ENCODE measurements around the gene RTN4.

The RTN4 gene

GRCh38 chr2:55013936-55014335 is 36.3 kb downstream of the RTN4 start:
- no peaks in the 10 kb centered on the region for H3K9me3 ChIP-seq (ENCODE audit: insufficient read depth, low read depth, low read length)
- no peak overlapping the region for H3K9ac ChIP-seq (ENCODE audit: low read depth, low read length)
- peaks cover 39% of the 10 kb centered on the region for H3K4me1 ChIP-seq (ENCODE audit: insufficient read depth, low read length)
- no peak overlapping the region for H3K27ac ChIP-seq (ENCODE audit: low read length)
- H3K4me3 ChIP-seq (ENCODE audit: low read length), result no peak overlapping the region
- H3K36me3 ChIP-seq (ENCODE audit: insufficient read depth, low read depth, low read length), result peaks cover 9% of the 10 kb centered on the region; the same call in 1 of the 2 replicates
- no peaks in the 10 kb centered on the region for H3K27me3 ChIP-seq (ENCODE audit: insufficient read depth, low read length)

DNA sequence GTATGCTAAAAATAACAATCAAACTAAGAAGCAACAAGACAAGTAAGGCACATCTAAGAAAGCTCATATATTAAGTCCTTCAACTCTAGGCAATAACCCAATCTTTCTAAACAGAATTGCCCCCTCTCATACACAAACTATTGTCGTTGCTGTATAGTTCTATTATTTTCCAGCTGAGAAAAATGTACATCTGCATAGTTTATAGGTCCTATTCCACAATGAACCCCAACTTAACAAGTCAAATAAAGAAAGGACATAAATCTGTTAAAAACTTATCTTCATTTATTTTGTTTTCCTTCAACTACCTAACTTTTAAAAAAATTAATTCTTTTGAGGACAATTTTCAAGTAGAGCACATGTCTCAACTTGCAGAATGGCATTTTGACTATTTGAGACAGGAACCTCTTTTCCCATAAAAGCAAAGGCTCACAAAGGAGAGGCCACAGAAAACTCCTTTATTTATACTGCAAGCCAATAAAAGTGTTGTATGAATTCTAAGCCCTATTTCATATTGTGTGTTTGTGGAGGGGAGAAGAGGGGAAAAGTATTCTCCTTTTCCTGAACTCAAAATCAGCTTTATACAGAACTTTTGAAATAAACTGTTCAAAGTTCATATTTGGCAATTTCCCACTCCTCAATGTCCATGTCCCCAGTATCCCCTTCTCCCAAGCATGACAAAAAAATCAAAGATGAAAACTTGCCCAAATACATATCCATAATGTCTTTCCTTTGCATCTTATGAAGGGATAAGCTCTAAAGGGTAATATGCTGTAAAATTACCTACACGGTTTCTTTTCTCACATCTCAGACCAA is 37.4 kb downstream of the RTN4 start:
- Histone ChIP-seq H3K27ac (ENCODE audit: low read length) (no peak overlapping the region), H3K4me1 (ENCODE audit: insufficient read depth, low read length) (peaks cover 36% of the 10 kb centered on the region)

GRCh38 chr2:55011831-55012671 is 38.2 kb downstream of the RTN4 start:
- no peaks in the 10 kb centered on the region for H3K9me3 ChIP-seq (ENCODE audit: insufficient read depth, low read depth, low read length)
- H3K27me3 ChIP-seq (ENCODE audit: insufficient read depth, low read length), result no peaks in the 10 kb centered on the region
- no peak overlapping the region for H3K27ac ChIP-seq (ENCODE audit: low read length)
- H3K36me3 ChIP-seq (ENCODE audit: insufficient read depth, low read depth, low read length), result no peaks in the 10 kb centered on the region
- no peak overlapping the region for H3K4me3 ChIP-seq (ENCODE audit: low read length)
- no peak overlapping the region for H3K9ac ChIP-seq (ENCODE audit: low read depth, low read length)
- peaks cover 41% of the 10 kb centered on the region for H3K4me1 ChIP-seq (ENCODE audit: insufficient read depth, low read length)

More for the DNA sequence above, 37.4 kb downstream of the RTN4 start:
- Histone ChIP-seq H3K9ac (ENCODE audit: low read depth, low read length) (no peak overlapping the region), H3K27me3 (ENCODE audit: insufficient read depth, low read length) (no peaks in the 10 kb centered on the region), H3K4me3 (ENCODE audit: low read length) (no peak overlapping the region), H3K36me3 (ENCODE audit: insufficient read depth, low read depth, low read length) (peaks cover 6% of the 10 kb centered on the region; the same call in 1 of the 2 replicates), H3K9me3 (ENCODE audit: insufficient read depth, low read depth, low read length) (no peaks in the 10 kb centered on the region)

DNA sequence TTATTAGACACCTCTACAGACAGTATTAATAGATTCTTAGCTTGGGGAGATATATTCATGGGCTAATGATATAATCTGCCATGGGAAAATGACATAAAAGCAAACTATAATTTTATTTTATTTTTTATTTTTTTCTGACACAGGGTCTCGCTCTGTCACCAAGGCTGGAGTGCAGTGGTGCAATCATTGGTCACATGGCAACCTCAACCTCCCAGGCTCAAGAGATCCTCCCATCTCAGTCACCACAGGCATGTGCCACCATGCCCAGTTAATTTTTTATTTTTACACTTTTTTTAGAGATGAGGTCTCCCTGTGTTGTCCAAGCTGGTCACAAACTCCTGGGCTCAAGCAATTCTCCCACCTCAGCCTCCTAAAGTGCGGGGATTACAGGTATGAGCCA is 39.3 kb downstream of the RTN4 start:
- Histone ChIP-seq H3K9me3 (ENCODE audit: insufficient read depth, low read depth, low read length) (no peaks in the 10 kb centered on the region), H3K4me3 (ENCODE audit: low read length) (no peak overlapping the region), H3K9ac (ENCODE audit: low read depth, low read length) (no peak overlapping the region), H3K4me1 (ENCODE audit: insufficient read depth, low read length) (peaks cover 42% of the 10 kb centered on the region), H3K27me3 (ENCODE audit: insufficient read depth, low read length) (no peaks in the 10 kb centered on the region), H3K36me3 (ENCODE audit: insufficient read depth, low read depth, low read length) (no peaks in the 10 kb centered on the region), H3K27ac (ENCODE audit: low read length) (no peak overlapping the region)

DNA sequence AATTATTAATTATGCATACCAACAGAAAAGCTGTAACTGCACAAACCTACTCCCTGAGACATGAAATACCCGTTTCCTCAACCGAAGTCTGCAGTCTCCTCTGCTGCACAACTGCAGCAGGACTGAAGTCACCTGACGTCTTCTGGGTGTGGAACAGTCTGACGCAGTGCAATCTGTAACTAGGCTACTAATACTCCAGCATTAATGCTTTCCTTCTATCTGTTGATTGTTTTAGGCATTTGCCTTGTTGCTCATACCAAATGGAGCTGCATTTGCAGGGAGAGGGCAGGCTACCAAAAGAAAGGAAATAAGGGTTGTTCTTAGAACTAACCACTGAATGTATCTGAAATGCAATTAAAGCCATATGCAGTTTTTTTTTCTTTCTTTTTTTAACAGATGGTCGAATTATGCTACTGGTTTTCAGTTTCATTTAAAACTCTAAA is 40.1 kb downstream of the RTN4 start:
- no peaks in the 10 kb centered on the region for H3K9me3 ChIP-seq (ENCODE audit: insufficient read depth, low read depth, low read length)
- H3K27me3 ChIP-seq (ENCODE audit: insufficient read depth, low read length), result no peaks in the 10 kb centered on the region
- no peaks in the 10 kb centered on the region for H3K36me3 ChIP-seq (ENCODE audit: insufficient read depth, low read depth, low read length)
- H3K27ac ChIP-seq (ENCODE audit: low read length), result no peak overlapping the region
- peaks cover 42% of the 10 kb centered on the region for H3K4me1 ChIP-seq (ENCODE audit: insufficient read depth, low read length)
- no peak overlapping the region for H3K9ac ChIP-seq (ENCODE audit: low read depth, low read length)
- H3K4me3 ChIP-seq (ENCODE audit: low read length), result no peak overlapping the region

DNA sequence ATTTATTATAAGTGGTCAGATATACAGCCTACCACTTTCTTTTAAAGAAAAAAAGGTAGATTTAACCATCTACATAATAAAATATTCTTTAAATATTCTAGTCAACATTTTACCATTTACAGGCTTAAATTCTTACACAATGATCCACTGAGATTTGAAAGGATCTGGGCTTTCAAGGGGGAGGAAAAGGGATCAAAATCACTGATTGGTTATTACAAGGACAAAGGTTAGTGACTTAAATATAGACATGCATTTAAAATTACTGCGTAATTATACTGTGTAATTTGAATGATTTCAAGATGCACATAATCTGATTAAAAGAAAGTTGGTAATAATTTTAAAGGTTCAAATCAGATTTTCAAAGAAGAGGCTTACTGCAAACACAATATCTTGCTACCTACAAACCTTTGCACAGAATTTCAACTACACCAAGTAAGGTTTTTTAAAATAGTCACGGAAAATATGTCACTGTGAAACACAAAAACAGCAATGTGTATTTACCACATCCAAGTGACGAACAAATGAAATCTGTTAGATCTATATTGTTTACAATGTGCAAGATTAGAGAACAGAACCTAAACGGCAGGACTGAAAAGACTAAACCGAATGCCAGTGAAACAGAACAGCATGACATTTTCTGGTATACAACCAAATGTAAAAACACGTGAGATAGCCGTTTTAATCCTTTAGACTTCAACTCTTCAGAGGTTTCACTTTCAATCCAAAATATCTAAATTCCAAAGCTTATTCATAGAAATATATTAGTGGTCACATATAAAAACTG is 40.8 kb downstream of the RTN4 start:
- Histone ChIP-seq H3K9me3 (ENCODE audit: insufficient read depth, low read depth, low read length) (no peaks in the 10 kb centered on the region), H3K27ac (ENCODE audit: low read length) (no peak overlapping the region), H3K4me1 (ENCODE audit: insufficient read depth, low read length) (peaks cover 42% of the 10 kb centered on the region), H3K27me3 (ENCODE audit: insufficient read depth, low read length) (no peaks in the 10 kb centered on the region), H3K4me3 (ENCODE audit: low read length) (no peak overlapping the region), H3K9ac (ENCODE audit: low read depth, low read length) (no peak overlapping the region), H3K36me3 (ENCODE audit: insufficient read depth, low read depth, low read length) (no peaks in the 10 kb centered on the region)

DNA sequence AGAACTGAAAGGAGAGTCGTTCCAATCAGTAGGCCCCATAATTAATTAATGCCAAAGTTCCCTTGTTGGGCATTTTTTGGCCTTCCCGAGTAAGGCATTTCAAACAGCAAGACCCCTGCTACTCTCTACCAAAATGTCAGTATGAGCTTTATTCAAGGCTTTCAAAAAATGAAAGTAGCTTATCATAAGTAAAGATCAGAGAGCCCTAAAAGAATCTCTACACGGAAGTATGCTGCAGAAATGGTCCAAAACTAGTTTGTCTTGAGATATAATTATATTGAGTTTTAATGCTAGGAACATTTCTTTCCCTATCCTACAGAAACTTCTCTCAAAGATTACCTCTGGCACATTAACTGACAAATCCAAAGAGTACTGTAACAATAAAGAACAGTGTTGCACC is 43.9 kb downstream of the RTN4 start:
- Histone ChIP-seq H3K27me3 (ENCODE audit: insufficient read depth, low read length) (no peaks in the 10 kb centered on the region), H3K4me1 (ENCODE audit: insufficient read depth, low read length) (peaks cover 30% of the 10 kb centered on the region), H3K9me3 (ENCODE audit: insufficient read depth, low read depth, low read length) (no peaks in the 10 kb centered on the region), H3K4me3 (ENCODE audit: low read length) (no peak overlapping the region), H3K27ac (ENCODE audit: low read length) (no peak overlapping the region), H3K9ac (ENCODE audit: low read depth, low read length) (no peak overlapping the region), H3K36me3 (ENCODE audit: insufficient read depth, low read depth, low read length) (no peaks in the 10 kb centered on the region)

DNA sequence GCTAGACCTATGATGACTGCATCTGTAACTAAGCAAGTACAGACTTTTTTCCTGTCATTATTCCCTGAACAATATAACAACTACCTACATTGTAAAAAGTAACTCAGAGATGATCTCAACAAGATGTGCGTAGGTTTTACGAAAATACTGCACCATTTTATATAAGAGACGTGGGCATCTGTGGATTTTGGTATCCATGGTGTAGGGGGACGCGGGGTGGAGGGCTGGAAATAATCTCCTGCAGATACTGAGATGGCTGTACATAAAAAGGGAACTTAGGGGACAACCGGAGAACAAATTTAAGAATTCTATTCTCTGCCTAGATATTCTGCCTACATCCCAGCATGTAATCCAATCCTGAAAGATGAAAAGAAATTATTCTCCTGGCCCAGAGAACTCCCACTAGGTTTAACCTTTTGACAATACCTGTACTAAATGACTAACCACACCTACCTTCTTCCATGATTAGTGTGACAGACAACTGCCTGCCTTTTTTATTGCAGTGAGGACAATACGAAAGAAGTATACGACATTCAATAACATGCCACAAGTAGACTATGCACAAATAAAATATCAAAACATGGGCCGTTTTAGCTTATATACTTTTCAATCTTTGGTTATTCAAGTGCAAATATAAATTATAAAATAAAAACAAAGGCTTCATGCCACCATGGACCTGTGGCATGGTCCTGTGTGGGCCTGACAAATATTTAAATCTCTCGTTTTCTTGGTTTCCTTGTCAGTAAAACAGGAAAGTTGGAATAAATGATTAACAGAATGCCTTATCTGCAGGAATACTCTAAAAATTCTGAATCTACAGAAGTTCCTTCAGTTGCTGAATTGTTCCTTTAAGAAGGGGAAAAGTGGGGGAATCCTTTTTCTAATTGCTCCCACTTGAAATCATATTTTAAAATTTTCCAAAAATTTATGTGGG is 46.3 kb downstream of the RTN4 start:
- H3K36me3 ChIP-seq (ENCODE audit: insufficient read depth, low read depth, low read length), result no peaks in the 10 kb centered on the region
- no peaks in the 10 kb centered on the region for H3K27me3 ChIP-seq (ENCODE audit: insufficient read depth, low read length)
- H3K27ac ChIP-seq (ENCODE audit: low read length), result no peak overlapping the region
- H3K4me3 ChIP-seq (ENCODE audit: low read length), result no peak overlapping the region
- peaks cover 31% of the 10 kb centered on the region; the same call in 1 of the 2 replicates for H3K4me1 ChIP-seq (ENCODE audit: insufficient read depth, low read length)
- no peak overlapping the region for H3K9ac ChIP-seq (ENCODE audit: low read depth, low read length)
- H3K9me3 ChIP-seq (ENCODE audit: insufficient read depth, low read depth, low read length), result no peaks in the 10 kb centered on the region

- no peak overlapping the region for H3K4me3 ChIP-seq (ENCODE audit: low read length)
- H3K27ac ChIP-seq (ENCODE audit: low read length), result no peak overlapping the region
- no peaks in the 10 kb centered on the region for H3K27me3 ChIP-seq (ENCODE audit: insufficient read depth, low read length)
- H3K9ac ChIP-seq (ENCODE audit: low read depth, low read length), result no peak overlapping the region
- peaks cover 19% of the 10 kb centered on the region; the same call in 1 of the 2 replicates for H3K4me1 ChIP-seq (ENCODE audit: insufficient read depth, low read length)
- H3K9me3 ChIP-seq (ENCODE audit: insufficient read depth, low read depth, low read length), result no peaks in the 10 kb centered on the region
- H3K36me3 ChIP-seq (ENCODE audit: insufficient read depth, low read depth, low read length), result no peaks in the 10 kb centered on the region
Measured at GRCh38 chr2:55001716-55002115, 48.5 kb downstream of the RTN4 start.

DNA sequence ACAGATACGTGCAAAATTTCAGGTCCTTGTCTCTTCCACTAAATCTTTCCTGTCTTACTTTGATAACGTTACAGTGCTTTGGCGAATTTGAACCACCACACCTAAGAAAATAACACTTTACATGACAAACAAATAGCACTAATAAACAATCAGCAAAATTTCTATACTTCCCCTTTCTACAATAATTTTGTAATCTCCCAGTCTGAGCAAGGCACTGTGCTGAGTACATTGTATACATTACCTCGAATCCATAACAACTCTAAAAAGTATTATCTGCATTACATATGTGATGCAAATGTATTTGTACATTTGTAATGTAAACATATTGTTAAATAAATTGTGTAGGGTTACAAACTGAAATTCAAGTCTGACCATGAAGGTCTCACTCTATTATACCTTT is 49.9 kb downstream of the RTN4 start:
- Histone ChIP-seq H3K27me3 (ENCODE audit: insufficient read depth, low read length) (no peaks in the 10 kb centered on the region), H3K27ac (ENCODE audit: low read length) (no peak overlapping the region), H3K36me3 (ENCODE audit: insufficient read depth, low read depth, low read length) (no peaks in the 10 kb centered on the region), H3K9me3 (ENCODE audit: insufficient read depth, low read depth, low read length) (no peaks in the 10 kb centered on the region), H3K4me3 (ENCODE audit: low read length) (no peak overlapping the region), H3K9ac (ENCODE audit: low read depth, low read length) (no peak overlapping the region), H3K4me1 (ENCODE audit: insufficient read depth, low read length) (peaks cover 19% of the 10 kb centered on the region; the same call in 1 of the 2 replicates)
